ENCODE results near the gene CAPN14. TPM values are rescaled to one million over a fixed set of nuclear protein-coding genes. Genes with fewer than 3 reads are reported as not detected.

Gene CAPN14
- total RNA-seq, 4 donors from 2014 or later: 0.14 to 0.16 TPM; not detected in 2

DNA sequence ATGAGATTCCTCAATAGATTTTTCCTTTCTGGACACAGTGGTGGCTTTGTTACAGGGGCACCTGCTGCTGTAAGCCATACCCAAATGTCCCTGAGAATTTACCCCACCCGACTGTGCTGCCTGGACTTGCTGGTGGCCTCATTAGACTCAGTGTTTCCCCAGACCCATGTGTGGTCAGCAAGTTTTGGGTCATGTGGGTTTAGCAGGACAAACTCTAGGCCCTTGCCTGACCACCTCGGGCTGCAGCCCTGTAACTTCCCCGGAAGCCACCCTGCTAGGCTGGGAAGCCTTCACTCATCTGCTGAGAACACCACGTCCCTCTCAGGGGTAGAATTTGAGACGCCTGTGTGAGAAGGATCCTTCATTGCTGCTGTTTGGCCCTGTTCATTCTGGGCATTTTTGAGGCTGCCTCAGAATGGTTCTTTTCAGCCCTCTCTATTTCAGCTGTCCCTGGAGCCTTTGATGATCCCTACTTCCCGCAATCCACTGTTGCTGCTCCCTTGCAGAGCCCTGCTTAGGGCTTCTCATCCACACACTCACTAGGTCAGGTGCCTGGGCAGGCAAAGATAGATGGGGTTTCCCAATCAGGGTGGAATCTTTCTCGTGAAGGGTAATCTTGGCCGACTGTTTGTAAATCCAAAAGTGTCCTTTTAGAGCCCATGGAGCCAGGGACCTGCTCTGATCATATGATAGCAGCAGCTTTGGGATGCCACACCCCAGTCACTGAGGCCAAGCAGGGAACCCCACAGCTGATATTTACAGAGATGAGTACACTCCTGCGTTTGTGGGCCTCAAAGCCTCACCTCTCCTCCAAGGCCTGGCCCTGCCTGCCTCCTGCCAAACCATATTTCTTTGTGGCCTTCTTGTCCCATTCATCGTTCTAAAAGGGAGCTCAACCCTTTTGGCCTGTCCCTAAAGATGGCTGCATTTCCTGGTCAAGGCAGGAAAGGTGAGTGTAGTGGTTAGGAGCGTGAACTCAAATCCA is 23.4 kb upstream of the CAPN14 start:
- intact Hi-C loops (cut with DNase I; ENCODE audit: low total_unique reads) (no loop called here), in situ Hi-C loops (cut with MboI; ENCODE audit: low pct_ligation_motif_present in 1 of 4, low pct_unique_long_range_greater_than_20kb in 1 of 4, low sequenced_read_pairs in 3 of 4) (loop anchor here in 1 of 4 donors (10.0 kb wide), 1 partner anchor 84 kb away; no protein-coding TSS in a partner anchor)
- 80 to 88% methylated on average over 3 to 9 of the region's 11 CpGs for WGBS, 2 donors (ENCODE audit: low coverage in 1 of 2)
- Histone ChIP-seq H3K36me3 (no peaks in the 10 kb centered on the region), H3K4me1 (peaks cover 0 to 6% (median 2%) of the 10 kb centered on the region in 4 donors), H3K4me3 (no peak overlapping the region), H3K27me3 (no peaks in the 10 kb centered on the region), H3K27ac (peak overlapping the region in 2 of 4 donors; percentile 9 to 61), H3K9me3 (no peaks in the 10 kb centered on the region)
- DNase-seq: no peak
- TF ChIP-seq, protein P1, sequence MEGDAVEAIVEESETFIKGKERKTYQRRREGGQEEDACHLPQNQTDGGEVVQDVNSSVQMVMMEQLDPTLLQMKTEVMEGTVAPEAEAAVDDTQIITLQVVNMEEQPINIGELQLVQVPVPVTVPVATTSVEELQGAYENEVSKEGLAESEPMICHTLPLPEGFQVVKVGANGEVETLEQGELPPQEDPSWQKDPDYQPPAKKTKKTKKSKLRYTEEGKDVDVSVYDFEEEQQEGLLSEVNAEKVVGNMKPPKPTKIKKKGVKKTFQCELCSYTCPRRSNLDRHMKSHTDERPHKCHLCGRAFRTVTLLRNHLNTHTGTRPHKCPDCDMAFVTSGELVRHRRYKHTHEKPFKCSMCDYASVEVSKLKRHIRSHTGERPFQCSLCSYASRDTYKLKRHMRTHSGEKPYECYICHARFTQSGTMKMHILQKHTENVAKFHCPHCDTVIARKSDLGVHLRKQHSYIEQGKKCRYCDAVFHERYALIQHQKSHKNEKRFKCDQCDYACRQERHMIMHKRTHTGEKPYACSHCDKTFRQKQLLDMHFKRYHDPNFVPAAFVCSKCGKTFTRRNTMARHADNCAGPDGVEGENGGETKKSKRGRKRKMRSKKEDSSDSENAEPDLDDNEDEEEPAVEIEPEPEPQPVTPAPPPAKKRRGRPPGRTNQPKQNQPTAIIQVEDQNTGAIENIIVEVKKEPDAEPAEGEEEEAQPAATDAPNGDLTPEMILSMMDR (IDR thresholded peaks at IDR 0.05): no peak
- TF ChIP-seq POLR2AphosphoS5 (IDR thresholded peaks at IDR 0.05) (no peak), EP300 (IDR thresholded peaks at IDR 0.05; ENCODE audit: low read depth) (no peak), POLR2A (IDR thresholded peaks at IDR 0.05) (no peak)

DNA sequence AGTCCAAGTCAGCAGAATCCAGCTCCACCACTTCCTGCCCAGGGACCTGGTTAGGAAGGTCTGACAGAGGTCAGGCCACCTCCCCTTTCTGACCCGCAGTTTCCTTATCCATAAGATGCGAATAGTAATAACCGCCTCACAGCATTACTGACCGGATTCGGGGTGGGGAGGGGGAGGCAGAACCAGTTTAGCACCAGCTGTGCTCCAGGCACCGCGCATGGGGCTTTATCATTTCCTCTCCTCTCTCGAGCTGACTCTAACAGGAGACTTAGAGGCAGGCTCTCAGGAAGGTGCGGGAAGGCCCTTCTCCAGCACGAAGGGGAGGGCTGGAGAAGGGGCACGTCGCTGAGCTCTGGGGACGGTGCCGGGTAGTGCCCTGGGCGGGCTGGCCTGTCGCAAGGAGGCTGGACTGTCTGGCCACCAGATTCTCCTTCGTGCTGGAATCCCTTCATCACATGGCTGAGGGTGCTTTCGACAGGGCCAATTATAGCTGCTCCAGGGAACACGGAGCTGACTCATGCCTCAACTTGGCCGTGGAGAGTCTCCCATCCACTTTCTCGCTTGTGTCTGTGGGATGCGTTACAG is 22.4 kb upstream of the CAPN14 start:
- Histone ChIP-seq H3K27ac (peak overlapping the region in 3 of 4 donors; percentile 9 to 61 (median 33)), H3K27me3 (no peaks in the 10 kb centered on the region), H3K36me3 (no peaks in the 10 kb centered on the region), H3K4me3 (no peak overlapping the region), H3K9me3 (no peaks in the 10 kb centered on the region), H3K4me1 (peaks cover 0 to 13% (median 5%) of the 10 kb centered on the region in 4 donors)
- DNase-seq: no peak
- intact Hi-C loops (cut with DNase I; ENCODE audit: low total_unique reads): loop anchor here (10.0 kb wide), 1 partner anchor 95 kb away; no protein-coding TSS in a partner anchor
- TF ChIP-seq POLR2AphosphoS5 (IDR thresholded peaks at IDR 0.05) (no peak), POLR2A (IDR thresholded peaks at IDR 0.05) (no peak), EP300 (IDR thresholded peaks at IDR 0.05; ENCODE audit: low read depth) (no peak)
- TF ChIP-seq, protein P1 (IDR thresholded peaks at IDR 0.05): no peak
- in situ Hi-C loops (cut with MboI; ENCODE audit: low pct_ligation_motif_present in 1 of 4, low pct_unique_long_range_greater_than_20kb in 1 of 4, low sequenced_read_pairs in 3 of 4): loop anchor here in 2 of 4 donors (10.0 kb wide), 2 partner anchors 85 to 95 kb away; no protein-coding TSS in a partner anchor
- 70 to 78% methylated on average over 10 to 22 of the region's 22 CpGs for WGBS, 2 donors (ENCODE audit: low coverage in 1 of 2)

DNA sequence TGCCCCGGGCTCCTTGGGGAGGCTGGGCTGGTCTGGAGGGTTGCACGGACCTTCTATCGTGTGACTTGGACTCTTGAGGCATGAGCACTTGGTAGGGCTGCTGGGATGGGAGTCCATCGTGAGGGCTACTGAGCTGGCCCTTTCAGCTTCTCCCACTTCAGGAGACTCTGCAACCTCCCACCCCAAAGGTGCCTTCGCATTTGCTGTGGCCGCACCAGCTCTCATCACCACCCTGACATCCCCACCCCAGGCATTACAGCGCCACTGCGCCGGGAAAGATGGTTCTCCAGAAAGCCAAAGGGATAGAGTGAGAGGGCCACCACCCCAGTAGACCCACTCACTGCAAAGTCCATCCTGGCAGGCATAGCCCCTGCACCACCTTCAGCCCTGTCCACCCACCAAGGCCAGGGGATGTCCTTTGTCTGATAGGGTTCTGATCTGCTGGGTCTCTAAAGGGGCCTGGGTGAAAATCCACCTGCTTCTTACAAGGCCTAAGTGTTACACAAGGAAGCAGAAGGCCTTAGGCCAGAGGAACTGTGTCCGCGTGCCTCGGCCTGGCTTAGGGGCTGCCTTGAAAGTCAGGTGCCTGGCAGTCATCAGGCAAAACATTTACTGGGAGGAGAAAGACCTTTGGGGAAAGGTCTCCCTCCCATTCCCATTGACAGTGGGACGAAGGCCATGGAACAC is 21.7 kb upstream of the CAPN14 start:
- TF ChIP-seq POLR2A (IDR thresholded peaks at IDR 0.05) (no peak), POLR2AphosphoS5 (IDR thresholded peaks at IDR 0.05) (no peak), EP300 (IDR thresholded peaks at IDR 0.05; ENCODE audit: low read depth) (no peak)
- TF ChIP-seq, protein P1 (IDR thresholded peaks at IDR 0.05): no peak
- DNase-seq: no peak
- H3K27ac ChIP-seq: peak overlapping the region in 2 of 4 donors; percentile 9 to 61
- WGBS, 2 donors (ENCODE audit: low coverage in 1 of 2): 67 to 84% methylated on average over 1 to 12 of the region's 13 CpGs
- H3K9me3 ChIP-seq: no peaks in the 10 kb centered on the region
- peaks cover 0 to 19% (median 8%) of the 10 kb centered on the region in 4 donors for H3K4me1 ChIP-seq
- in situ Hi-C loops (cut with MboI; ENCODE audit: low pct_ligation_motif_present in 1 of 4, low pct_unique_long_range_greater_than_20kb in 1 of 4, low sequenced_read_pairs in 3 of 4): loop anchor here in 1 of 4 donors (10.0 kb wide), 1 partner anchor 96 kb away; no protein-coding TSS in a partner anchor
- no peaks in the 10 kb centered on the region for H3K36me3 ChIP-seq
- intact Hi-C loops (cut with DNase I; ENCODE audit: low total_unique reads): loop anchor here (10.0 kb wide), 1 partner anchor 96 kb away; no protein-coding TSS in a partner anchor
- H3K27me3 ChIP-seq: no peaks in the 10 kb centered on the region
- no peak overlapping the region for H3K4me3 ChIP-seq

Data from transverse colon (tissue), 4 donors.